NCI-H1105 (cell line): ENCODE results near the gene INHBA.

Experiments
- DNase-seq: peaks from one replicate; lab custom pipeline; 2025; lab: John Stamatoyannopoulos, UW

INHBA gene

GRCh38 chr7:41688906-41689305 lies 14.0 kb downstream of the INHBA start:
- no peak for DNase-seq

DNA sequence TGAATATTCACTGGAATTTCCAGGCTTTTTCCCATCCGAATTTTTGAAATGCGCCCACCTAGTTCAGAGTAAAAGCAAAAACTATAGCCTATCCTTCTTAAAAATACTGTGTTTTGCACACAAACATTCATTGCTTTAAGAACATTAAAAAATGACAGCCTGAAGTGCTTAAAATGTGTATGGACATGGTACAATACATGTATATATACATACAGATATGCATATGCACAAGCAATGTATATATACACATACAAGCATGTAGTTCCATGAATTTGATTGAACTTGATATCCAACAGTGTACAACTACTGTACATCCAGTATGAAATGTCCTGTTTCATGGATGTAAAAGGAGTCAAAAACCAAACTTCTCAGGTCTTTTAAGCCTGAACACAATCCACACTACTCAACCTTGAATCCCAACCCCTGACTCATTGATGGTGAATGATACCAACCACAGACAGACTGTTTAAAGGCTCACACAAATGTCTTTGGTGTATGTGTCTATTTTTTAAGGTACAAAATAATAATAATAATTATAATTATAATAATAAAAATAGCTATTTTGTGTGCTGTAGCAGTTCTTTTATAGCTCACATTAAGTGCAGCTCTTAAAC lies 14.8 kb downstream of the INHBA start:
- no peak for DNase-seq

DNA sequence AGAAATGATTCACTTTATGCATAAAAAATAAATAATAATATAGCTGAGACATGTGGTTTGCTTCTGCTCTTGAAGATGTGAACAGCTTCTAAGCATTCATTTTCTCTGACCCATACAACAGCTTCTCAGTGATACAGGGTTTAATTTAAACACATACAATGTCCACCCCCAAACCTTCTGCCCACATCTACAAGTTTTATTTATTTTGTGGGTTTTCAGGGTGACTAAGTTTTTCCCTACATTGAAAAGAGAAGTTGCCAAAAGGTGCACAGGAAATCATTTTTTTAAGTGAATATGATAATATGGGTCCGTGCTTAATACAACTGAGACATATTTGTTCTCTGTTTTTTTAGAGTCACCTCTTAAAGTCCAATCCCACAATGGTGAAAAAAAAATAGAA lies 17.2 kb downstream of the INHBA start:
- no peak for DNase-seq

DNA sequence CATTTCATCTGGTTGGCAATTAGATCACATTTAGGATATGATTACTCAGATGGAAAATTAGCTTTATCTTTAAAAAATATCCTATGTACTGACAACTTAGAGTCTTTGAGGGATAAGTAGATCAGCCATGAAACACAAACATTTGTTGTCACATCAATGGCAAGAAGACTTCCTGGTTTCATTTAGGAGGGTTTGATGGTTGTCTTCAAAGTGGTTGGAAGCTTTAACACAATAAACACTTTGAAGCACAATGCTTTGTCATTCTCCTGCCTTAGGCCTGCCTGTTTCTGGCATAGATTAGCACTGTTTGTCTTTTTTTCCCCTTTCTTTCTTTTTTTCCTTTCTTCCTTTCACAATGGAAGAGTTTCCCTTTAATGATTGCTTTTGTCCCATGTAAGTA lies 20.5 kb downstream of the INHBA start:
- DNase-seq: no peak

DNA sequence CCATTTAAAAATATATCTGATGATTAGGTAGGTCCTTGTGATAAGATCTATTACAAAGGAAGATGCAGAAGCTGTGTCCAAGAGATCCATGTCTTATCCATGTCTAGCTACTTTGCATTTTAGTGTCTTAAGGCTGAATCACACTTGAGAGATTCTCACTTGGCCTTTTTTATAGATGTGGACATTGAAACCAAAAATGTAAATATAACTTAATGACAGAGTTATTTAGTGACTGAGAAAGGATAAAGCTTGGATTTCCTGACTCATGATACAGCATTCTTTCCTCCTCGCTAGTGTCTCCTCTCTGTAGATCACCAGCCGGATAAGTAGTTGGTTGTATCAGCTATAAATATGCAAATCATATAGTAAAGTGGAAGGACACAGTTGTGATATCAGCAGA lies 23.3 kb downstream of the INHBA start:
- no peak for DNase-seq

DNA sequence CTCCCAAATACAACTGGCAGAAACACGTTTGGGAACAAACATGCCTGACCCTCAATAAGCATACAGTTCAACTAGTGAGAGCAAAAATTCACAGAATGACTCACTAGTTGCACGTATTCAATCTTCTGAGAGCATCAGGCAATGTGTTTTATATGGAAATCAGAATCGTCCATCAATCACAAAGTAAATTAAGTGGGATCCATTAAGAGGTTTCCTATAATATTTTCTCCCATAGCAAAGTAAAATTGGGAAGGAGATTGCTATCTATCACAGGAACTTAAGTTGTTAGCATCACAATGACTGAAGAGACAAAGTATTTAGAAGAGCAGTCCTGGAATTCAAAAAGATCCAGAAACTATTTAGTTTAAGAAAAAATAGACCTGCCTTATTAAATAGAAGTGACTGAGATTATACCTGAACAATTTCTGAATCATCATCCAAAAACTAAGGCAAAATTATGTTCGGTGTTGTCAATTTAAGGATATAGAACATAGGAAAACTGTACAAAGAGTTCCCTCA lies 28.3 kb downstream of the INHBA start:
- no peak for DNase-seq

DNA sequence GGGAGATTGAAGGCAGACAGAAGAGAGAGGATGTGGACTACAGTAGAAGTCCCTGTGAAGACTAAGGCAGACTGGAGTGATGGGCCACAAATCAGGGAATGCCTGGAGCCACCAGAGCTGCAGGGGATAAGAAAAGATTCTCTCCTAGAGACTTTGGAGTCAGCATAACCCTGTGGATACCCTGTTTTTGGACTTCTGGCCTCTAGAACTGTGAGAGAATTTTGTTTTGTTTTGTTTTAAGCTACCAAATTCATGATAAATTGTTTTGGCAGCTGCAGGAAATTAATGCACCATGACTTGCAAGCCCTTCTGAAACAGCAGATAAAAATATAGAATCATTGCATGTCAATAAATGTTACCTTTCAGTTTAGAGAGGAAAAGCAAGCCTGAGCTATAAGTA lies 41.3 kb downstream of the INHBA start:
- DNase-seq: no peak

DNA sequence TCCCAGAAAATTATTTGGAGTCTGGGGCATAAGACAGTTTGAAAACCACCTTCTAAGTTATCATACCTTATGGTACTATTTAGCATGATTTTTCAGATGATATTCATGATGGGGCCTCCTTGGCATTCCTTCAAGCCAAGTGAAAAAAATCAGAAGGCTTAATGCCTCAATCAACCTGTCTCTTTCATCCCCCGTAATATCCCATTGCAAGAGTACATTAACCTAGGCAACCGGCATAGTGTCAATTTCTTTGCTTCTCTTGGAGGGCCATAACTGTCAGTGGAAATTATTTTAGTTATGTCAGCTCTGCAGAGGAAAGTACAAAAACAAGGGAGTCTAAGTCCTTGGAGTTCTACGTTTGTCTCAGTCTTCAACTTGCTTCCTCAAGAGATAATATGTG lies 43.4 kb downstream of the INHBA start:
- no peak for DNase-seq

- DNase-seq: no peak
These were observed 46.5 kb downstream of the INHBA start for GRCh38 chr7:41656366-41656765.

GRCh38 chr7:41655426-41655825 lies 47.5 kb downstream of the INHBA start:
- no peak for DNase-seq

GRCh38 chr7:41652267-41652666 lies 50.6 kb downstream of the INHBA start:
- DNase-seq: no peak

GRCh38 chr7:41648501-41648900 lies 54.4 kb downstream of the INHBA start:
- DNase-seq: no peak

- DNase-seq: no peak
These were observed 59.3 kb downstream of the INHBA start for GRCh38 chr7:41643616-41644015.

GRCh38 chr7:41641665-41642014 lies 61.2 kb downstream of the INHBA start:
- DNase-seq: no peak

DNA sequence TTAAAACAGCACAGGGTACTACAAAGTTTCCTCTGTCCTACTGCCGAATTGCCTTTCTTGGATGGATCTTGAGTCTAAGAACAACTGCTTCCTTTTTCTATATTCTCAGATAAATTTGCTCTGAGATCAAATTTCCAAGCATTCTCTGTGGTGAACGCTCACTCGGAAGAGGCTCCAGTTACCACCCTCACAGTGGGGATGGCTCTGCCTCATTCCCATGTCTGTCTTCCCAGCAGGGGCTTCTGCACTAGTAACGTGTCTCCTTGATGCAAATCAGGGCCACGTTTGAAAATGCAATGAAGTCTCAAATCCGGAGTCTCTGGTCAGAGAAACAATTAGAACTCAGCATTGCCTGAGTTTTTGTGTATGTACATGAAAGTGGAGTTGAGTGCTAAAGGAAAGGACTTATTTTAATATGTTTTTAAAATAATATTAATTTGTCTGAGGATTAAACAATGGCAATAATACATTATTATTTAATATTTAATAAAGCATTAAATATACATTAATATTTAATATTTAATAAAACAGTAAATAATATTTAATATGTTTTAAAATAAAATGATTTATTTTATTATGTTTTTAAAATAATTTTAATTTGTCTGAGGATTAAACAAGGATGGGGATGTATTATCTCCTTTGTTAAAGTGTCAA lies 61.8 kb downstream of the INHBA start:
- no peak for DNase-seq

- no peak for DNase-seq
These were observed 62.4 kb downstream of the INHBA start for GRCh38 chr7:41640487-41640886.

DNA sequence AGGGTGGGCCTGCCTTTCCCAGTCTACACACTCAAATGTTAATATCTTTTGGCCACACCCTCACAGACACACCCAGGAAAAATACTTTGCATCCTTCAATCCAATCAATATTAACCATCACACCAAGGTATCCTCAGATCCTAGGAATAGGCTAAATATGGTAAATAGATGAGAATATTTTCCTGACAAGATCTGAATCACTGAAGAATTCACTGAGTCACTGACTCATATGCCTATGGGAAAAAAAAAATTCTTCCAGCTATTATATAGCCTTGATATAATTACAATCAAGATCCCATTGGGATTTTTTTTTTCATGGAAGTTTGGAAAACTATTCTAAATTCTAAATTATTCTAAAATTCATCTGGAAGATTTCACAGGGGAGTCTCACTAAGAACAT lies 65.8 kb downstream of the INHBA start:
- no peak for DNase-seq
